GM15510 (cell line): ENCODE data around the gene FAM107B.

Experiments
- POLR2A ChIP-seq: IDR thresholded peaks from 3 replicates; pipeline ENCODE4 v1.6.1; 2011; ENCODE audit warnings: borderline replicate concordance; ENCODE audit not compliant: insufficient read length; ENCODE audit errors: extremely low read depth

FAM107B gene

DNA sequence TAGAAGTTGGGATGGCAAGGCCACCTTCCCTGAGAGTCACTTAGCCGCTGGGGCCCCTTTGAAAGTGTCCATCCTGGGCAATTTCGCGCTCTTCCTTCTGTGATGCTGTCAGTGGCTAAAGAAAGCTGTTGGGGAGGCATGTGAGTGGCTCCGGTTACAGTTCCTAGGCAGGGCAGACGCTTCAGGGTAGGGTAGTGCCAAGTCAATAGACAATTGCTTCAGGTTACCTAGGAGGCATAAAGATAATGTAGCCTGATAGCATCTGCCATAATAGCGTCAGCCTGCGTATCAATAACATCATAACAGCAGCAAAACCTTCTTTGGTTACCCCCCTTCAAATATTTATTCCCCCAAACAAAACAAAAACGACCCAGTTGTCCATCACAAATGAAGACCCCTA, at the start of gene FAM107B:
FAM107B (minus strand) TSS at position 101 of the 400 bp plus-strand sequence. CDS start 234 bp downstream, outside the sequence.
- no peak for TF ChIP-seq POLR2A

DNA sequence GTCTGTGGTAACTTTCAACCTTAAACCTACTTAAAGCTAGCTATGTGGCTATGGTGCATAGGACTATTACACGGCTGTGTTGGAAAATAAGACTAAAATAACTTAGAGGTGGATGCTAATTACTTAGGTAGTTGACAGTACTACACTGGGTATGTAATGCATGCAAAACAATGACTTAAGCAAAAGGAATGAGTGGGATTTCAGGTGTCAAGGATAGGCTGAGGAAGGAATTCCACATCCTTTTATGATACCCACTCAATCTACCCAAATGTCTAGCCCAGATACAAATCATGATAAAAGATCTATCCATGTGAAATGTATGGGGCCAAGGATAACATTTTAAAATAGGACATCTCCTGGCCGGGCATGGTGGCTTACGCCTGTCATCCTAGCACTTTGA, 49.3 kb upstream of the FAM107B start:
- no peak for TF ChIP-seq POLR2A

DNA sequence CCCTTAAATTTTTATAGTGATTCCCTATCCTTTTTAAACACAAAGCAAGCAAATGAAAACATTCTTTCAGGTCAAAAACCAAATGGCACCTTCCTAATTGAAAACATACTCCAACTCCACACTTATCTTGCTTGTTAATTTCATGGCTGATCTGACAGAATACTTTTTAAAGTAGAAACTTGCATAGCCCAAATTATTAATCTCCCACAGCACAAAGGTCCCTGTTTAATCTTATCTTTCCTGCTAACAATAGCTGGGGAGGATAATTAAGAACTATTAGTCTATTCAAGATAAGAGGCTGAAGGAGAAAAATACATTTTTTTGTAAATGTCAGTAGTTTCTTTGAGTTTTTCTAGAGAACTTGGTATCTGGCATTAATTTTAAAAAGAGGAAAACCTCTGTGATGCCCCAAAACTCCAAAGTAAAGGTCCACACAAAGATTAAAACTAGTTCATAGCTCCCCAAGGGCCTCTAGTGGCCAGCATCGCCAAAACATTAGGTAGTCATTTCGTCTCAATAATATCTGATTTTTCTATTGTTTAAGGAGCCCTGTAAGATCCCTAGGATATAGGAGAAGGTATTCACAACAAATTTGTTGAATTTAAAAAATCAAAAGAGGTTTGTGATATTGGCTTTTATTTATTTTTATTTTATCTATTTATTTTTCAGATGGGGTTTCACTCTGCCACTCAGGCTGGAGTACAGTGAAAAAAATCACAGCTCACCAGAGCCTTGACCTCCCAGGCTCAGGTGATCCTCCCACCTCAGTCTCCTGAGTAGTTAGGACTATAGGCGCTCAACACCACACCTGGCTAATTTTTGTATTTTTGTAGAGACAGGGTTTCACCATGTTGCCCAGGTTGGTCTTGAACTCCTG, 48.4 kb upstream of the FAM107B start:
- no peak for TF ChIP-seq POLR2A

DNA sequence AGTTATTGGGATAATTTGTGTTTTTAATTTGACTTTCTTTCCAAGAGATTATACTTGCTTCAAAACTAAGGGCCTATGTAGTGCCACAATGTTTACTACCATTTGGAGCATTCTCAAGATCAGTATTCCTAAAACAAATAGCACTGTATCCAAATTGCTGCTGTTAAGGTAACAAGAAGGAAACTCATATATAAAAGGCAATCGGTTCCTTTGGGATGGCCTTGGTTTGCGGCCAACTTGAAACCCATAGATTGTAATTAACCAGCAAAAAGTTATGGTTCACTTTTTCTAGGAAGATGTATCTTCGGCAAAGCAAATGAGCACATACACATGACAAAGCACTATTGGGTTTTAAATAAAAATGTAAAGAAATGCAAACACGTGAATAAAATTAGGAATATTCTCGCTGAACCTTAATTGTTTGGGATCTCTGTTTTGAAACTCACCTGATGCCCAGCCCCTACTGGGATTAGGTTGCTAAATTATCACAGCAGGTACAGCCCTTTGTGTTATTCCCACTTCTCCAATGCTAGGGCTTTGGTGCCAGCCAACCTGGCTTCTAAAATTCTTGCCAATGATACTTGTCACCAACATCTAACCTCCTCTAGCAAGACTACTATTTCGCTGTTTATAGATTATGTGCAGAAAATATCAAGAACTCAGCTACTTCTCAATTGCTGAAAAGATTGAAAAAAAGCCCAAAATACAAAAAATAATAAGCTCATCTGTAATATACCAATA, 47.1 kb upstream of the FAM107B start:
- TF ChIP-seq POLR2A: no peak

DNA sequence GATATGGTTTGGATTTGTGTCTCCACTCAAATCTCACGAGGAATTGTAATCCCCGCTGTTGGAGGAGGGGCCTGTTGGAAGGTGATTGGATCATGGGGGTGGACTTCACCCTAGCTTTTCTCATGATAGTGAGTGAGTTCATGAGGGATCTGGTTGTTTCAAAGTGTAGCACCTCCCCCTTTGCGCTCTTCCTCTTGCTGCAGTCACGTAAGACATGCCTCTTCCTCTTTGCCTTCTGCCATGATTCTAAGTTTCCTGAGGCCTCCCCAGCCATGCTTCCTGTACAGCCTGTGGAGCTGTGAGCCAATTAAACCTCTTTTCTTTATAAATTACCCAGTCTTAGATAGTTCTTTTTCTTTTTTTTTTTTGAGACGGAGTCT, 46.1 kb upstream of the FAM107B start:
- no peak for TF ChIP-seq POLR2A

DNA sequence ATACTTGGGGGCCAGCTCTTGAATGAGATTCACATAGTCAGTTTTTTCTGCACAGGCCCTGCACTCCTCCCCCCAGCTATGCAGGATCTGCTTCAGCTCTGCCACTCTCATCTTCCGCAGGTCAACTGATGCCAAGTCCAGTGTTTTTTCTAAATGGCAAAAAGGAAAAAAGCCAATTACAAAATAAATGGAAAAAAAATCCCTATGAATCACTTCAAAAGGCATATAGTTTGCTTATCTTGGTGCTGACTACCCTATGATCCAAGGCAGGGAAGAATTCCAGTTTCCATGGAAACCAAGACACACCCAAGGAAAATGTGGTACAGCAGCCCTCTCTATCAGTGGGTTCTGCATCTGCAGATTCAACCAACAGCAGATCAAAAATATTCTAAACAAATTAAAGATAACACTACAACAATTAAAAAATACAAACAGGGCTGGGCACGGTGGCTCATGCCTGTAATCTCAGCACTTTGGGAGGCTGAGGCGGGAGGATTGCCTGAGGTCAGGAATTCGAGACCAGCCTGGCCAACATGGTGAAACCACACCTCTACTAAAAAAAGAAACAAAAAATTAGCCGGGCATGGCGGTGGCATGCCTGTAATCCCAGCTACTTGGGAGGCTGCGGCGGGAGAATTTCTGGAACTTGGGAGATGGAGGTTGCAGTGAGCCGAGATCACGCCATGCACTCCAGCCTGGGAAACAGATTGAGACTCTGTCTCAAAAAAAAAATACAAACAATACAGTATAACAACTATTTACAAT, 45.5 kb upstream of the FAM107B start:
- TF ChIP-seq POLR2A: no peak

DNA sequence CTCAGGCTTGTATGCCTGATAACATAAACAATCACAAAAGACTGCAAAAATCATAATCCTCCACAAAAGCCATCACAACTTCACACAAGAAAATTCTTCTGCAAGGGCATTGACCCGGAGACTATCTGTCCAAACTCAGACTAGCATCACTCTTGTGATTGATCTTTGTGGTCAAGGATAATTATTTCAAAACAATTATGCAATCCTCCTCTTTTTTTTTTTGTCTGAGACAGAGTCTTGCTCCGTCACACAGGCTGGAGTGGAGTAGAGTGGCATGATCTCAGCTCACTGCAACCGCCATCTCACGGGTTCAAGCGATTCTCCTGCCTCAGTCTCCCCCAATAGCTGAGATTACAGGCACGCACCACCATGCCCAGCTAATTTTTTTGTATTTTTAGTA, 41.0 kb upstream of the FAM107B start:
- TF ChIP-seq POLR2A: no peak

DNA sequence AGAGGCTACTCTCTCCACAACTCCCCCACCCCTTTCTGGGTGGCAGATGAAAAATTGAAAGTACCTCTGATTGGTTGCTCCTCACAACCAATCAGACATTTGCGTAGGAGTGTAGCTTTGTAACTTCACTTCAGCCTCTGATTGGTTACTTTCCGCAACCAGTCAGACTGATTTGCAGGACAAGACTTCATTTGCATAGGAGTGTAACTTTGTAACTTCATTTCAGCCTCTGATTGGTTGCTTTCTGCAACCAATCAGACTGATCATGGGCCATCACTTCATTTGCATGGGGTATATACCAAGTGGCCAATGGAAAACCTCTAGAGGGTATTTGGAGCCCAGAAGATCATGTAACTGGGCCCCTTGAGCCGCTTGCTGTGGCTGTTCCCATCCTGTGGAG, 37.6 kb upstream of the FAM107B start:
- TF ChIP-seq POLR2A: no peak

DNA sequence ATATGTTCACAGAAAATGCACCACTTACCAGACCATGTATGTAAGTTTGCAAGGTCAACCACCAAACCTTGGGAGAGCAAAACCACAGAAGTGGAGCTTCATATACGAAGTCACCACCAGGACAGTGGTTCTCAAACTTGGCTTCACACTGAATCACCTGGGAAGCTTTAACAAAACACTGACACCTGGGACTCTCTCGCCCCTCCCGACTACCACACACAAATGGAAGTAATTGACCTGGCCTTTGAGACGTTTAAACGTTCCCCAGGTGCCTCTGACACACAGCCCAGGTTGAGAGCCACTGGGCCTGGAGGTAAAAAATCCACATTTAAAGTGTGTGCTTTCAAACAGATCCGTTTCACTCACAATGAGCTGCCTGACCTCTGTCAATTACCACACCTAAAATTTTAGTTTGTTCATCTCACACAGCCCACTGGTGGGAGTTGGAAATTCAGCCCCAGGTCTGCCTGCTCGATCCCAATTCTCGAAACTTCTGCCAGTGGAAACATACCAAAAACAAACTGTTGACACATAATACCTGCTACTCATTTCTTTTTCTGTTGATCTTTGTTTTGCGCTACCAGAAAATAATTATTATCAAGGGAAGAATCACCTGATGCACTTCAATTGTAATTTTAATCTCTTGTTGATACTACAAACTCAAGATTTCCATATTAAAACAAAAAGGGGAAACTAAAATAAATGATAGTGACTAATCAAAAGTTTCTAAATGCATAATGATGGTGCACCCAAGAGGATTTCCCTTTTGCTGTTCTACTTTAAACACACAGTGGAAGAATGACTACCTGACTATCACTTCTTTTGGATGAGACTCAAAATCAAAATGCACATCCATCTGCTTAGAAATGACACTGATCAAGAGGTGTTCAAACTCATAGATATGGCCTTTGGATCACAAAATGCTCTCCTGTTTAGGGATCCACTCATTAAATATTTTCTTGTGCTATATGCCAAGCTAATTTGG, 36.6 kb upstream of the FAM107B start:
- TF ChIP-seq POLR2A: no peak

DNA sequence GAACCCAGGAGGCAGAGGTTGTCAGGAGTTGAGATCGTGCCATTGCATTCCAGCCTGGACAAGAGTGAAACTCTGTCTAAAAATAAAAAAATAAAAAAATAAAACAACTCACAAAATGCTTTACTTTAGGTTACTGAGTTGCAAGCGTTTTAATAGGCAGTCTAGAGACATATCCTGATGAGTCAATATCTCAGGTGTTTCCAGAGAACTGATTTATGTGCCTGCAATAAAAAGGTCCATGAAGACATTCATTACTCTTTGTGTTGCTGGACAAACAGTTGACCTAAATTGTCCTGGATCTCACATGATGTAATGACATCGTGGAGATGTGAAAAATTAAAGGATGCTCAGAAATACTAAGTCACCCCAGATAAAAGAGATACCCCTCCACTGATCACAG, 31.6 kb upstream of the FAM107B start:
- TF ChIP-seq POLR2A: no peak

DNA sequence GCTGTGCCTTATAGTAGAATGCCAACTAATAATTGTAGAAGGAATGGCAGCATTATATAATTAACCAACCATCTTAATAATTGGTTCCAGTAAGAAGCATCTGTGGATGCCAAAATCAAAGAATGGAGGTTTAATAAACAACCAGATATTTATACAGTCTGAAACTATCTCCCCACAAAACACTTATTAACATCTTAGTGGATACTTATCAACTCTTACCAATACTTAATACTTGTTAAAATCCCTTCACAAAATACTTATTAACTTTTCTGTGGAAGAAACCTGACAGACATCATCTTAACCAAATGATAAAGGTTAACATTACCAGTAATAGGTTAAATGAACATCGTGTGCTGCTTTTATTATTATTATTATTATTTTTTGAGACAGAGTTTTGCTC, 29.1 kb upstream of the FAM107B start:
- TF ChIP-seq POLR2A: no peak

DNA sequence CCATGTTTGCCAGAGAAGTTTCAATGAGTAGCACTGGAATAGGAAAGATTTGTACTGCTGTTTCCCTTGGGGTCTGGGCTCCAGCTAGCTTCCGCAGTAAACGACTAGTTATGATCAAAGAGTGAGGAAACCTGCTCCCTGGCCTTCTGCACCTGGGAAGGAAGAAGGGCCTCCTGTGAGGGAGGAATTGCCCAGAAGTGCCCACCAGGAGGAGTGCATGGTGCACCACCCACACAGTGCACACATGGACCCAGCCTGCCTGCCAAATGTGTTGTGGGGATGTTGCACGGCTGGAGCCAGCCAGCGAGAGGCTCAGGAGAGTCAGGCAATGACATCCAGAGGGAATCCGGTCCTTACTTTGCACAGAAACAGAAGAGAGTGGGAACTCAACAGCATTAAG, 27.0 kb upstream of the FAM107B start:
- no peak for TF ChIP-seq POLR2A

DNA sequence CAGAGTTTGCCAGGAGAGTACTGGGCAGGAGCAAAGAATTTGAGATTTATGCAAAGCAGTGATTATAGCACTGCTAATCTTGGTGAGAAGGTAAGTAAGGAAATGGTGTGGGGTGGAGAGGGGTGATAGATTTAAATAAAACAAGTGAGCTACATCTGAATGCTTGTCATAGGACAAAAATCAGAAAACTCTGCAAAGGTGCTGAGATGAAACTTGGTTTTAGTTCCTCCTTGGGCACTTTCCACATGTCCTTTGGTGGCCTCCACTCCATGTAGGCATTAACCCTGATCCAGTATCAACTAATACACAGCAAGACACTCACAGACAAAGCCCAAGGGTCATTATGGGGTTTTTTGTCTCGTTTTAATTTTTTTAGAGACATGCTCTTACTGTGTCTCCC, 25.7 kb upstream of the FAM107B start:
- TF ChIP-seq POLR2A: no peak

DNA sequence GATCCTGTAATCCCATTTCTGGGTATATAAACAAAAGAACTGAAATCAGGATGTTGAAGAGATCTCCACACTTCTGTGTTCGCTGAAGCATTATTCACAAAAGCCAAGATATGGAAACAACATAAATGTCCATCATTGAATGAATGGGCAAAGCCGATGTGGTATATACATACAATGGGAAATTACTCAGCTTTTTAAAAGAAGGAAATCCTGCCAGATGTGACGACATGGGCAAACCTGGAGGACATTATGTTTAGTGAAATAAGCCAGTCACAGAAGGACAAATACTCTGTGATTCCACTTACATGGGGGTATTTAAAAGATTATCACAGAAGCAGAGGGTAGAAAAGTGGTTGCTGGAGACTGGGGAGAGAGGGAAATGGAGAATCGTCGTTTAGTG, 23.9 kb upstream of the FAM107B start:
- TF ChIP-seq POLR2A: no peak
